Activated naive CD8-positive, alpha-beta T cell (primary cell): ENCODE data around the gene KRT73.

ENCODE experiments used
- H3K27ac Mint-ChIP-seq: one replicate; pipeline ENCODE4 v1.8.0; 2021; ENCODE audit warnings: mixed read lengths
- H3K27me3 Mint-ChIP-seq: one replicate; pipeline ENCODE4 v1.8.0; 2021; ENCODE audit warnings: mixed read lengths
- H3K36me3 Mint-ChIP-seq: one replicate; pipeline ENCODE4 v1.8.0; 2021; ENCODE audit warnings: mixed read lengths
- H3K4me1 Mint-ChIP-seq: one replicate; pipeline ENCODE4 v1.8.0; 2021; ENCODE audit warnings: low read depth, mixed read lengths
- H3K4me3 Mint-ChIP-seq: one replicate; pipeline ENCODE4 v1.8.0; 2021; ENCODE audit warnings: mild to moderate bottlenecking, mixed read lengths
- H3K9me3 Mint-ChIP-seq: one replicate; pipeline ENCODE4 v1.8.0; 2021; ENCODE audit warnings: low read depth, mixed read lengths

The KRT73 gene

GRCh38 chr12:52582486-52582885 is 35.9 kb downstream of the KRT73 start:
- H3K36me3 Mint-ChIP-seq = no peaks in the 10 kb centered on the region
- no peak overlapping the region for H3K4me3 Mint-ChIP-seq
- H3K27me3 Mint-ChIP-seq = no peaks in the 10 kb centered on the region
- H3K4me1 Mint-ChIP-seq = peaks cover 49% of the 10 kb centered on the region
- no peaks in the 10 kb centered on the region for H3K9me3 Mint-ChIP-seq
- H3K27ac Mint-ChIP-seq = no peak overlapping the region

- Mint-ChIP-seq H3K27ac (no peak overlapping the region), H3K27me3 (no peaks in the 10 kb centered on the region), H3K4me3 (no peak overlapping the region), H3K36me3 (no peaks in the 10 kb centered on the region), H3K4me1 (peaks cover 39% of the 10 kb centered on the region), H3K9me3 (no peaks in the 10 kb centered on the region)
Observed at GRCh38 chr12:52581481-52581880, 36.9 kb downstream of the KRT73 start.

- Mint-ChIP-seq H3K36me3 (no peaks in the 10 kb centered on the region), H3K27ac (no peak overlapping the region), H3K4me3 (no peak overlapping the region), H3K27me3 (no peaks in the 10 kb centered on the region), H3K9me3 (no peaks in the 10 kb centered on the region), H3K4me1 (peaks cover 35% of the 10 kb centered on the region)
Observed at GRCh38 chr12:52581066-52581465, 37.3 kb downstream of the KRT73 start.

- Mint-ChIP-seq H3K4me1 (peaks cover 30% of the 10 kb centered on the region), H3K9me3 (no peaks in the 10 kb centered on the region), H3K4me3 (no peak overlapping the region), H3K27ac (no peak overlapping the region), H3K27me3 (no peaks in the 10 kb centered on the region), H3K36me3 (no peaks in the 10 kb centered on the region)
Observed at GRCh38 chr12:52580496-52580895, 37.9 kb downstream of the KRT73 start.

- no peaks in the 10 kb centered on the region for H3K36me3 Mint-ChIP-seq
- H3K4me3 Mint-ChIP-seq = no peak overlapping the region
- H3K9me3 Mint-ChIP-seq = no peaks in the 10 kb centered on the region
- H3K27me3 Mint-ChIP-seq = no peaks in the 10 kb centered on the region
- H3K27ac Mint-ChIP-seq = no peak overlapping the region
- peaks cover 24% of the 10 kb centered on the region for H3K4me1 Mint-ChIP-seq
Observed at GRCh38 chr12:52579468-52580465, 38.6 kb downstream of the KRT73 start.

GRCh38 chr12:52578469-52578868 is 39.9 kb downstream of the KRT73 start:
- H3K27me3 Mint-ChIP-seq = no peaks in the 10 kb centered on the region
- no peak overlapping the region for H3K27ac Mint-ChIP-seq
- H3K4me3 Mint-ChIP-seq = no peak overlapping the region
- no peaks in the 10 kb centered on the region for H3K36me3 Mint-ChIP-seq
- H3K9me3 Mint-ChIP-seq = no peaks in the 10 kb centered on the region
- H3K4me1 Mint-ChIP-seq = peaks cover 19% of the 10 kb centered on the region

- Mint-ChIP-seq H3K4me3 (no peak overlapping the region), H3K27ac (no peak overlapping the region), H3K36me3 (no peaks in the 10 kb centered on the region), H3K9me3 (no peaks in the 10 kb centered on the region), H3K4me1 (peaks cover 10% of the 10 kb centered on the region), H3K27me3 (no peaks in the 10 kb centered on the region)
Observed at GRCh38 chr12:52577316-52577715, 41.0 kb downstream of the KRT73 start.

GRCh38 chr12:52575948-52576347 is 42.4 kb downstream of the KRT73 start:
- H3K36me3 Mint-ChIP-seq = no peaks in the 10 kb centered on the region
- H3K27ac Mint-ChIP-seq = no peak overlapping the region
- no peak overlapping the region for H3K4me3 Mint-ChIP-seq
- no peaks in the 10 kb centered on the region for H3K27me3 Mint-ChIP-seq
- H3K4me1 Mint-ChIP-seq = peaks cover 10% of the 10 kb centered on the region
- H3K9me3 Mint-ChIP-seq = no peaks in the 10 kb centered on the region

- no peaks in the 10 kb centered on the region for H3K36me3 Mint-ChIP-seq
- H3K4me1 Mint-ChIP-seq = peaks cover 6% of the 10 kb centered on the region
- no peaks in the 10 kb centered on the region for H3K27me3 Mint-ChIP-seq
- no peak overlapping the region for H3K4me3 Mint-ChIP-seq
- no peak overlapping the region for H3K27ac Mint-ChIP-seq
- H3K9me3 Mint-ChIP-seq = no peaks in the 10 kb centered on the region
Observed at GRCh38 chr12:52575256-52575655, 43.1 kb downstream of the KRT73 start.

- H3K27me3 Mint-ChIP-seq = no peaks in the 10 kb centered on the region
- no peaks in the 10 kb centered on the region for H3K36me3 Mint-ChIP-seq
- no peak within 1 kb of the TSS for H3K4me3 Mint-ChIP-seq
- no peaks in the 10 kb centered on the region for H3K9me3 Mint-ChIP-seq
- H3K4me1 Mint-ChIP-seq = peaks cover 2% of the 10 kb centered on the region
- H3K27ac Mint-ChIP-seq = no peak within 1 kb of the TSS
Observed at GRCh38 chr12:52573743-52574142, 44.6 kb downstream of the KRT73 start, which contains the start of gene KRT74. Gene KRT74, minus strand, starts transcription at chr12:52573843. Its CDS starts 66 bp downstream, at chr12:52573777.

- Mint-ChIP-seq H3K36me3 (no peaks in the 10 kb centered on the region), H3K4me3 (no peak overlapping the region), H3K27me3 (peaks cover under 1% of the 10 kb centered on the region), H3K27ac (no peak overlapping the region), H3K9me3 (no peaks in the 10 kb centered on the region), H3K4me1 (peaks cover 2% of the 10 kb centered on the region)
Observed at GRCh38 chr12:52573306-52573705, 45.1 kb downstream of the KRT73 start.

- Mint-ChIP-seq H3K4me1 (peaks cover 2% of the 10 kb centered on the region), H3K9me3 (no peaks in the 10 kb centered on the region), H3K4me3 (no peak overlapping the region), H3K36me3 (no peaks in the 10 kb centered on the region), H3K27me3 (peaks cover 5% of the 10 kb centered on the region), H3K27ac (no peak overlapping the region)
Observed at GRCh38 chr12:52570511-52570910, 47.8 kb downstream of the KRT73 start.

GRCh38 chr12:52568111-52568510 is 50.2 kb downstream of the KRT73 start:
- Mint-ChIP-seq H3K36me3 (no peaks in the 10 kb centered on the region), H3K27me3 (peaks cover 10% of the 10 kb centered on the region), H3K27ac (no peak overlapping the region), H3K9me3 (no peaks in the 10 kb centered on the region), H3K4me3 (no peak overlapping the region), H3K4me1 (no peaks in the 10 kb centered on the region)

- no peak overlapping the region for H3K27ac Mint-ChIP-seq
- H3K4me1 Mint-ChIP-seq = no peaks in the 10 kb centered on the region
- peaks cover 10% of the 10 kb centered on the region for H3K27me3 Mint-ChIP-seq
- H3K36me3 Mint-ChIP-seq = no peaks in the 10 kb centered on the region
- H3K4me3 Mint-ChIP-seq = no peak overlapping the region
- no peaks in the 10 kb centered on the region for H3K9me3 Mint-ChIP-seq
Observed at GRCh38 chr12:52566847-52567291, 51.5 kb downstream of the KRT73 start.

GRCh38 chr12:52564582-52564981 is 53.8 kb downstream of the KRT73 start:
- peaks cover 10% of the 10 kb centered on the region for H3K27me3 Mint-ChIP-seq
- no peak overlapping the region for H3K4me3 Mint-ChIP-seq
- H3K9me3 Mint-ChIP-seq = no peaks in the 10 kb centered on the region
- no peak overlapping the region for H3K27ac Mint-ChIP-seq
- no peaks in the 10 kb centered on the region for H3K4me1 Mint-ChIP-seq
- no peaks in the 10 kb centered on the region for H3K36me3 Mint-ChIP-seq
